CD4-positive, alpha-beta memory T cell (primary cell): ENCODE data around the gene PNPO. TPM values are rescaled to one million over a fixed set of nuclear protein-coding genes. Genes with fewer than 3 reads are reported as not detected.

Experiments used
- CTCF ChIA-PET: fragments of 350-600 bp; sonication (Branson Sonifier 250); formaldehyde crosslinking; loops from one replicate; lab custom pipeline; 2021; ENCODE audit warnings: inconsistent platforms; ENCODE audit not compliant: partially characterized antibody; lab: Charles Lee
- POLR2A ChIA-PET: fragments of 350-600 bp; sonication (Branson Sonifier 250); formaldehyde crosslinking; loops from one replicate; lab custom pipeline; 2021; ENCODE audit not compliant: partially characterized antibody; lab: Charles Lee
- DNase-seq, 5 donors: peaks; one replicate each; pipeline versions ENCODE4 v3.0.0 to v3.0.0-alpha.2; 2020 to 2022; ENCODE audit warnings: mixed read lengths in 1 of 5
- H3K27ac ChIP-seq: one replicate; pipeline ENCODE4 v1.7.0; 2013; ENCODE audit warnings: low read depth, low read length
- H3K27me3 ChIP-seq: 2 replicates; pipeline ENCODE4 v1.7.0; 2013; ENCODE audit warnings: mild to moderate bottlenecking, low read length, moderate library complexity; ENCODE audit not compliant: insufficient read depth
- H3K36me3 ChIP-seq: 2 replicates; pipeline ENCODE4 v1.7.0; 2013; ENCODE audit warnings: mild to moderate bottlenecking, low read length, moderate library complexity; ENCODE audit not compliant: insufficient read depth
- H3K4me1 ChIP-seq: 2 replicates; pipeline ENCODE4 v1.7.0; 2013; ENCODE audit warnings: mild to moderate bottlenecking, low read length, moderate library complexity; ENCODE audit not compliant: insufficient read depth
- H3K4me3 ChIP-seq, 2 donors: one replicate each; pipeline ENCODE4 v1.7.0; 2013; ENCODE audit warnings: low read length in 2 of 2, mild to moderate bottlenecking in 1 of 2
- H3K9me3 ChIP-seq, 2 donors: one replicate each; pipeline ENCODE4 v1.7.0; 2013; ENCODE audit warnings: low read length in 2 of 2, control low read depth in 1 of 2; ENCODE audit not compliant: control insufficient read depth in 1 of 2
- H3K27ac Mint-ChIP-seq, 7 donors: one replicate each; pipeline ENCODE4 v1.8.0; 2020 to 2021; ENCODE audit warnings: mixed read lengths in 7 of 7, mild to moderate bottlenecking in 6 of 7, inconsistent platforms in 3 of 7, moderate library complexity in 3 of 7
- H3K27me3 Mint-ChIP-seq, 2 donors: one replicate each; pipeline ENCODE4 v1.8.0; 2020 to 2021; ENCODE audit warnings: mixed read lengths in 2 of 2
- H3K36me3 Mint-ChIP-seq, 2 donors: one replicate each; pipeline ENCODE4 v1.8.0; 2020 to 2021; ENCODE audit warnings: mixed read lengths in 2 of 2, inconsistent platforms in 1 of 2, mild to moderate bottlenecking in 1 of 2
- H3K4me1 Mint-ChIP-seq, 4 donors: one replicate each; pipeline ENCODE4 v1.8.0; 2020 to 2021; ENCODE audit warnings: mixed read lengths in 4 of 4, mild to moderate bottlenecking in 1 of 4
- H3K4me3 Mint-ChIP-seq, 8 donors: one replicate each; pipeline ENCODE4 v1.8.0; 2020 to 2021; ENCODE audit warnings: mixed read lengths in 8 of 8, mild to moderate bottlenecking in 7 of 8, moderate library complexity in 6 of 8, inconsistent platforms in 3 of 8
- H3K9me3 Mint-ChIP-seq, 8 donors: one replicate each; pipeline ENCODE4 v1.8.0; 2020 to 2021; ENCODE audit warnings: mixed read lengths in 8 of 8, mild to moderate bottlenecking in 5 of 8, inconsistent platforms in 3 of 8, moderate library complexity in 1 of 8
- intact Hi-C: fragments of 100-400 bp; cut with micrococcal nuclease; formaldehyde crosslinking; loops from one replicate; pipeline ENCODE4 v1.15.1; 2023
- polyA plus RNA-seq, 2 donors: library from polyadenylated mRNA; unstranded; fragments of 300-500 nt; fragmentation: Illumina TruSeq; gene quantifications; one replicate each; pipeline ENCODE4 v1.2.3, GENCODE V29; 2021
- total RNA-seq, 2 experiments: library from RNA; stranded (reverse); gene quantifications; one replicate each; pipeline ENCODE4 v1.2.3, GENCODE V29; 2021

Gene PNPO
- total and polyA plus RNA-seq, 4 experiments from 2014 or later, result 12.1 to 23.4 (median 16.0) TPM

GRCh38 chr17:47948706-47949196 is 7.4 kb downstream of the PNPO start:
- intact Hi-C loops, result loop anchor here (1.0 to 10.0 kb wide), 4 partner anchors 22 to 670 kb away; no protein-coding TSS in a partner anchor
- Histone ChIP-seq H3K4me3 (no peak overlapping the region), H3K9me3 (no peaks in the 10 kb centered on the region), H3K27me3 (no peaks in the 10 kb centered on the region), H3K36me3 (peaks cover 4% of the 10 kb centered on the region), H3K27ac (no peak overlapping the region), H3K4me1 (peaks cover 34% of the 10 kb centered on the region)
- H3K27ac Mint-ChIP-seq, result peak overlapping the region in 6 of 7 donors; percentile 29 to 93 (median 68)
- H3K4me3 Mint-ChIP-seq, result peak overlapping the region in 2 of 8 donors; percentile 64 to 91
- CTCF ChIA-PET, result interaction anchor here (0.8 to 15.5 kb wide), 20 partner anchors 8 to 277 kb away, joined by 3 to 244 read pairs (median 6); partner anchors contain the start of genes CDK5RAP3, PNPO and PRR15L
- peaks cover 12 to 20% of the 10 kb centered on the region in 2 donors for H3K36me3 Mint-ChIP-seq
- H3K9me3 Mint-ChIP-seq, result no peaks in the 10 kb centered on the region
- H3K27me3 Mint-ChIP-seq, result no peaks in the 10 kb centered on the region
- POLR2A ChIA-PET, result interaction anchor here (0.7 to 3.8 kb wide), 6 partner anchors 8 to 77 kb away, joined by 3 to 30 read pairs (median 7); partner anchors contain the start of genes CDK5RAP3, PNPO and SP2
- peaks cover 21 to 38% (median 30%) of the 10 kb centered on the region in 4 donors for H3K4me1 Mint-ChIP-seq
- no peak for DNase-seq

- peaks cover 4% of the 10 kb centered on the region for H3K36me3 ChIP-seq
- POLR2A ChIA-PET, result interaction anchor here (1.5 to 3.8 kb wide), 5 partner anchors 8 to 76 kb away, joined by 4 to 30 read pairs (median 6); partner anchors contain the start of genes CDK5RAP3 and PNPO
- Mint-ChIP-seq H3K27me3 (no peaks in the 10 kb centered on the region), H3K36me3 (peaks cover 12 to 20% of the 10 kb centered on the region in 2 donors), H3K9me3 (no peaks in the 10 kb centered on the region), H3K4me3 (peak overlapping the region; percentile 61 to 91 (median 74)), H3K4me1 (peaks cover 21 to 36% (median 28%) of the 10 kb centered on the region in 4 donors), H3K27ac (peak overlapping the region; percentile 29 to 93 (median 69))
- peak; percentile 59 to 71 (median 63) for DNase-seq
- peak overlapping the region in 1 of 2 donors; percentile 51 for H3K4me3 ChIP-seq
- intact Hi-C loops, result loop anchor here (1.0 to 10.0 kb wide), 4 partner anchors 21 to 669 kb away; no protein-coding TSS in a partner anchor
- CTCF ChIA-PET, result interaction anchor here (0.8 to 15.5 kb wide), 27 partner anchors 11 to 277 kb away, joined by 3 to 244 read pairs (median 5); partner anchors contain the start of genes CDK5RAP3, PNPO and SP2
- H3K27me3 ChIP-seq, result no peaks in the 10 kb centered on the region
- H3K27ac ChIP-seq, result peak overlapping the region; percentile 37
- peaks cover 34% of the 10 kb centered on the region for H3K4me1 ChIP-seq
- no peaks in the 10 kb centered on the region for H3K9me3 ChIP-seq
Observed at GRCh38 chr17:47949197-47949759, 7.9 kb downstream of the PNPO start.

- Mint-ChIP-seq H3K9me3 (no peaks in the 10 kb centered on the region), H3K4me1 (peaks cover 17 to 30% (median 23%) of the 10 kb centered on the region in 4 donors), H3K36me3 (peaks cover 12 to 15% of the 10 kb centered on the region in 2 donors), H3K27me3 (no peaks in the 10 kb centered on the region), H3K4me3 (peak overlapping the region in 4 of 8 donors; percentile 36 to 91 (median 68)), H3K27ac (peak overlapping the region in 3 of 7 donors; percentile 47 to 52 (median 49))
- H3K4me3 ChIP-seq, result no peak overlapping the region
- H3K36me3 ChIP-seq, result peaks cover 4% of the 10 kb centered on the region
- no peaks in the 10 kb centered on the region for H3K27me3 ChIP-seq
- intact Hi-C loops, result loop anchor here (1.0 to 10.0 kb wide), 4 partner anchors 20 to 668 kb away; no protein-coding TSS in a partner anchor
- H3K27ac ChIP-seq, result peak overlapping the region; percentile 37
- peaks cover 30% of the 10 kb centered on the region for H3K4me1 ChIP-seq
- DNase-seq, result peak in 2 of 5 donors; percentile 7 to 15
- no peaks in the 10 kb centered on the region for H3K9me3 ChIP-seq
- POLR2A ChIA-PET, result interaction anchor here (0.8 to 3.8 kb wide), 6 partner anchors 9 to 76 kb away, joined by 4 to 30 read pairs (median 5); partner anchors contain the start of genes CDK5RAP3 and PNPO
- CTCF ChIA-PET, result interaction anchor here (0.8 to 15.5 kb wide), 22 partner anchors 10 to 158 kb away, joined by 3 to 244 read pairs (median 5); partner anchors contain the start of genes CDK5RAP3, PNPO and SP2
Observed at GRCh38 chr17:47949946-47950345, 8.6 kb downstream of the PNPO start.

DNA sequence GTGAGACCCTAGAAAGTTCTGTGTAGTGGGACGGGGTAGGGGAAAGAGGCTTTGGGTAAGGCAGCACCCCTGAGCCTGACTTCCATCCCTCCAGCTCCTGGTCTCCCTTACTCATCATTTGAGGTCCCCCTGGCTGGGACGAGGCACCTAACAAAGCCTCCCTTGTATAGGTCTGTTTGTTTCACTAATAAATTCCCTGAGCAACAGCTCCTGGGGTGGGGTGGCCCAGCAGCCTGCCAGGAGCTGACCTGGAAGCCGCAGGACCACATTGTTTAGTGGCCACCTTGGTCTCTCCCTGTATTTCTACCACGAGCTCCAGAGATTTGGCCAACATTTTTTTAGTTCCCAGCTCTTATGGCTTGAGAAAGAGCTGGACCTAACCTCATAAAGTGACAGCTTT is 9.1 kb downstream of the PNPO start:
- Histone ChIP-seq H3K9me3 (no peaks in the 10 kb centered on the region), H3K36me3 (peaks cover 4% of the 10 kb centered on the region), H3K4me3 (no peak overlapping the region), H3K27me3 (no peaks in the 10 kb centered on the region), H3K27ac (no peak overlapping the region), H3K4me1 (peaks cover 25% of the 10 kb centered on the region)
- intact Hi-C loops, result no loop called here
- DNase-seq, result no peak
- no peaks in the 10 kb centered on the region for H3K27me3 Mint-ChIP-seq
- CTCF ChIA-PET, result interaction anchor here (0.5 to 15.5 kb wide), 19 partner anchors 9 to 130 kb away, joined by 3 to 244 read pairs (median 5); partner anchors contain the start of genes CDK5RAP3 and PNPO
- H3K4me3 Mint-ChIP-seq, result no peak overlapping the region
- POLR2A ChIA-PET, result interaction anchor here (0.8 to 3.8 kb wide), 5 partner anchors 9 to 55 kb away, joined by 4 to 30 read pairs (median 6); partner anchors contain the start of genes CDK5RAP3 and PNPO
- no peaks in the 10 kb centered on the region for H3K9me3 Mint-ChIP-seq
- peaks cover 10% of the 10 kb centered on the region in 2 donors for H3K36me3 Mint-ChIP-seq
- no peak overlapping the region for H3K27ac Mint-ChIP-seq
- peaks cover 12 to 25% (median 18%) of the 10 kb centered on the region in 4 donors for H3K4me1 Mint-ChIP-seq

- peaks cover 11 to 17% (median 13%) of the 10 kb centered on the region in 4 donors for H3K4me1 Mint-ChIP-seq
- CTCF ChIA-PET, result interaction anchor here (0.7 to 15.5 kb wide), 6 partner anchors 9 to 121 kb away, joined by 3 to 244 read pairs (median 28); partner anchors contain the start of genes CDK5RAP3 and PNPO
- no peaks in the 10 kb centered on the region for H3K36me3 ChIP-seq
- peaks cover 4% of the 10 kb centered on the region in 2 donors for H3K36me3 Mint-ChIP-seq
- H3K27ac ChIP-seq, result no peak overlapping the region
- intact Hi-C loops, result no loop called here
- no peak overlapping the region for H3K27ac Mint-ChIP-seq
- POLR2A ChIA-PET, result interaction anchor here (1.5 to 3.8 kb wide), 2 partner anchors 10 to 18 kb away, joined by 5 to 30 read pairs; partner anchors contain the start of genes CDK5RAP3 and PNPO
- no peak for DNase-seq
- no peak overlapping the region for H3K4me3 ChIP-seq
- no peaks in the 10 kb centered on the region for H3K9me3 ChIP-seq
- H3K4me3 Mint-ChIP-seq, result no peak overlapping the region
- H3K27me3 ChIP-seq, result no peaks in the 10 kb centered on the region
- H3K4me1 ChIP-seq, result peaks cover 17% of the 10 kb centered on the region
- no peaks in the 10 kb centered on the region for H3K9me3 Mint-ChIP-seq
- no peaks in the 10 kb centered on the region for H3K27me3 Mint-ChIP-seq
Observed at GRCh38 chr17:47952171-47953021, 11.0 kb downstream of the PNPO start.

DNA sequence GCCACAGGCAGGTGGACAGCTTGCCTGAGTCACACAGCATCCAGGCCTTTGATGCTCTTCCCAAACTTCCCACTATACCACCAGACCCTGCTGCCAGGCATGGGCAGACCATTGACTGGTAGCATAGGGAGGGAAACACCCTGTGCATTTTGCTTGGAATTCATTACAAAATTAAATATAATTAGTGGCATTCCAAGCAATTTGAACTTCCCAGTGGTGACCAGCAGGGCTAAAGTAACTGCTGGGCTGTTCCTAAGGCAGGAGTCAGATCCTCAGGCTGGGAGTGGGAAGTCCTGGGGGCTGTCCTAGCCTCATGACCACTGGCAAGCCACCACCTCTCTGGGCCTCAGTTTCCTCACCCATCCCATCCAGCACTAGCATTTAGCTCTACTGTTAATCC is 12.5 kb downstream of the PNPO start:
- Mint-ChIP-seq H3K36me3 (peaks cover 4% of the 10 kb centered on the region in 2 donors), H3K4me1 (peaks cover 10 to 13% (median 12%) of the 10 kb centered on the region in 4 donors), H3K27me3 (no peaks in the 10 kb centered on the region), H3K27ac (no peak overlapping the region), H3K4me3 (no peak overlapping the region), H3K9me3 (no peaks in the 10 kb centered on the region)
- Histone ChIP-seq H3K36me3 (no peaks in the 10 kb centered on the region), H3K9me3 (no peaks in the 10 kb centered on the region), H3K4me1 (peaks cover 16% of the 10 kb centered on the region), H3K27ac (no peak overlapping the region), H3K4me3 (no peak overlapping the region), H3K27me3 (no peaks in the 10 kb centered on the region)
- POLR2A ChIA-PET, result no interaction called here
- no peak for DNase-seq
- intact Hi-C loops, result no loop called here
- CTCF ChIA-PET, result interaction anchor here (1.7 to 2.5 kb wide), 2 partner anchors 11 to 16 kb away, joined by 4 to 18 read pairs; partner anchors contain the start of gene CDK5RAP3
